HG02642 (cell line): Measurements from ENCODE around the gene ZMIZ2.
A peak's percentile ranks its signal among the peaks of the same experiment; 100 is the strongest.
"Not testable (repeated sequence)": the region's sequence is repeated elsewhere in the genome, so short reads cannot be mapped to it uniquely, and the experiment has no call there.

Source experiments
- ATAC-seq: cut with Tn5 transposase; IDR thresholded peaks from one replicate; pipeline ENCODE4 v1.9.1; 2021; ENCODE audit warnings: mild to moderate bottlenecking; ENCODE audit not compliant: unreplicated experiment, poor library complexity

Gene ZMIZ2

GRCh38 chr7:44768628-44769371, 20.2 kb downstream of the ZMIZ2 start:
- ATAC-seq, result no peak

DNA sequence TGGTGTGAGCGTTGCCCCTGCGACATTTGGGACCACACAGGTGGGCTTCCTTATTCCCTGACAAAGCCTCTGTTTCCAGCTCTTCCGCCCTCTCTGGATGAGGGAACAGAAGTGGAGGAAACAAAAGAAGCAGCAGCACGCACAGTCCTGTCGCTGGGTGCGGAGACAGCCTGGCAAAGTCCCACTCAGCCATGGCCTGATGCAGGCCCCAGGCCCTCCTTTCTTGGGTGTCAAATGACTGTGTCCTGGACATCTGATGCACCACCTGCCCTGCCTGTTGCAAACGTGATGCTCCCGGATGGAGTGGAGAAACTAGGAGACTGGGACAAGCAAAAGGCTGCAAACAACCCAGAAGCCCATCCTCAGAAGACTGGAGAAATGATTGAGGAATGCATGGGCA, 20.7 kb downstream of the ZMIZ2 start:
- ATAC-seq, result peak; percentile 5

- ATAC-seq, result peak; percentile 60
Measured at GRCh38 chr7:44769776-44770294, 21.2 kb downstream of the ZMIZ2 start.

- no peak for ATAC-seq
Measured at GRCh38 chr7:44771358-44771757, 22.7 kb downstream of the ZMIZ2 start.

DNA sequence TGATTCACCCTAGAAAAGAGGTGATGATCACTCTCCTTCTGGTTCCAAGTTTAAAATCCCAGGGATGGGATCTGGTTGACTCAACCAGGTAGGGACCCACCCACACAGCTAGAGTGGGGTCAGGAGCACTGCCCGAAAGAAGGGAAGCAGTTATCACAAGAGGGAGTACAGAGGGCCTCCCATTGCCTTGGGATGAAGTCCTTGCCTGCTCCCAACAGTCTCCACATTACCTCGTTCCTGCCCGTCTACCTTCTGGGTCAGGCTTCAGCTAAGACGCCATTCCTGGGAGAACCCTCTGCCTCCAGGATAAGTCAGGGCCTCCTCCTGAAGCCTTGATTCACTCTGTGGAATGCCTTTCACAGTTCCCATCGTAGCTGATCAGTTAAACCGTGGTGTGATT, 23.8 kb downstream of the ZMIZ2 start:
- ATAC-seq, result no peak

- ATAC-seq, result no peak
Measured at GRCh38 chr7:44772867-44773266, 24.2 kb downstream of the ZMIZ2 start.

DNA sequence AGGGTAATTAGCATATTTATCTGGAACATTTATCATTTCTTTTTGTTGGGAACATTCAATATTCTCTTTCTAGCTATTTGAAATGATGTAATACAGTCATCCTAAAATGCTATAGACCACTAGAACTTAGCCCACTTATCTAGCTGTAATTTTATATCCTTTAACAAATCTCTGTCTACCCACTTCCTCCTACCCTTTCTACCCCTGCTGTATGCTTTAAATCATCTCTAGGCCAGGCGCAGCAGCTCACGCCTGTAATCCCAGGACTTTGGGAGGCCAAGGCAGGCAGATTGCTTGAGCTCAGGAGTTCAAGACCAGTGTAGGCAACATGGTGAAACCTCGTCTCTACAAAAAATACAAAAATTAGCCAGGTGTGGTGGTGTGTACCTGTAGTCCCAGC, 25.8 kb downstream of the ZMIZ2 start:
- not testable (repeated sequence) for ATAC-seq

GRCh38 chr7:44775383-44776107, 26.9 kb downstream of the ZMIZ2 start:
- ATAC-seq, result no peak

DNA sequence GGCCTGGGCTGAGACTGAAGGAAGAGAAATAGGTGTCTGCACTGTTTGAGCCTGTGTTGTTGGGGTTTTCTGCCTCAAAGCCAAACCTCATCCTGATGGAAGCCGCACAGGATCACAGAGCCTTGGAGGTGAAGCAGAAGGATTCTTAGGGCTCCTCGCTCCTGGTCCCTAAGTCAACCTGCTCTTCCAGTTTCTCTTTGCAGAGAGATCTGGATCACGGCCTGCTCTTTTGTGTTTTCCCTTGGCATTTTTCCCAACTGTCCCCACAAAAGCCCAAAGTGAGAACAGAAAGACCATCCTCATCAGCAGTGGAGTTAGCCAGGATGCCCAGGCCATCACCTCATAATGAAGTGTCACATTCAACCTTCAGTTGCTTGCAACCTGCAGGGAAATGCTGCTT, 27.6 kb downstream of the ZMIZ2 start:
- no peak for ATAC-seq

DNA sequence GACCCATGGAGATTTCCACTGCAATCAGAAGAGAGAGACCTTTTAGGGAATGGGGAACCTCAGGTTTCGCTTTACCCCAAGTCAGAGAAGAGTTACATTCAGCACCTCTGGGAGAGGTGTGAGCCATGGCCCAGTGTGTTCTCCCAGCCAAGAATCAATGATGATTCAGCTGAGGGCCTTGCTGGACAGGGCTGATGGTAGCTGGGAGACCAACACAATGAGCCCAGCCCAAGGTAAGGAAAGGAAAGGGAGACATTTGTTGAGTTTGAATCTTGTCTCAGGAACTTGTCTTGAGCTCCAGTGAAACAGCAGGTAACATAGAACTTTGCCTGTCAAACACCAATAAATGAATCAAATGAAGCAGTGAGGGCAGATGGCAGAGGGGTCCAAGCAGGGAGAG, 33.8 kb downstream of the ZMIZ2 start:
- ATAC-seq, result no peak

GRCh38 chr7:44783407-44783806, 34.8 kb downstream of the ZMIZ2 start:
- no peak for ATAC-seq

DNA sequence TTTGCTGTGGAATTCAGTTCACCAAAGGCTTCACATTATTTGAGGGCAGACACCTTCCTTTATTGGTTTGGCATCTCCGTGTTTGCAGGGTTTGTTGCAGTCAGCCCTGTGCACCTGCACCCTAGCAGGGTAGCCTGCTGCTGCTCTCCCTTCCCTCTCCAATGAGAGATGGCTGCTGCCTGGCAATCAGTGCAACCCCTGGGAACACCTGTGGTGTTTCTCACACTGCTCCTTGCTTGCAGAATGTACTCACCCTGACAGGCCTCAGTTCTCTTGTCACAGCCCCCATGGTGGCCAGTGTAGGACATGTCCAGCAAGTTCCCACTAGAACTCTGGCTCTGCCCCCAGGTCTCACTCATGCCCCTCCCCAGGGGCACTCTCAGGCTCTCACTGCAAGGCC, 35.7 kb downstream of the ZMIZ2 start:
- ATAC-seq, result no peak

DNA sequence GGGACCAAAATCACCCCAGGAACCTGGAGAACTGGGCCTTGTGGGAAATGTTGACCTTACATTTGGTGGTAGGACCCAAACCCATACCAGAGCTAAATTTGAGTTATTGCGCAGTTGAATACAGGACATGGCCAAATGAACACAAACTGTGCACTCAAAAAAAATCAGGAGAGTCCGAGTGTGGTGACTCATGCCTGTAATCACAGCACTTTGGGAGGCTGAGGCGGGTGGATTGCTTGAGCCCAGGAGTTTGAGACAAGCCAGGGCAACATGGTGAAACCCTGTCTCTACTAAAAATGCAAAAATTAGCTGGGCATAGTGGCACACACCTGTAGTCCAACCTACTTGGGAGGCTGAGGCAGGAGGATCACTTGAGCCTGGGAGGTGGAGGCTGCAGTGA, 36.6 kb downstream of the ZMIZ2 start:
- ATAC-seq, result not testable (repeated sequence)

GRCh38 chr7:44787041-44787440, 38.4 kb downstream of the ZMIZ2 start:
- ATAC-seq, result no peak

- ATAC-seq, result no peak
Measured at GRCh38 chr7:44787762-44788161, 39.1 kb downstream of the ZMIZ2 start.

DNA sequence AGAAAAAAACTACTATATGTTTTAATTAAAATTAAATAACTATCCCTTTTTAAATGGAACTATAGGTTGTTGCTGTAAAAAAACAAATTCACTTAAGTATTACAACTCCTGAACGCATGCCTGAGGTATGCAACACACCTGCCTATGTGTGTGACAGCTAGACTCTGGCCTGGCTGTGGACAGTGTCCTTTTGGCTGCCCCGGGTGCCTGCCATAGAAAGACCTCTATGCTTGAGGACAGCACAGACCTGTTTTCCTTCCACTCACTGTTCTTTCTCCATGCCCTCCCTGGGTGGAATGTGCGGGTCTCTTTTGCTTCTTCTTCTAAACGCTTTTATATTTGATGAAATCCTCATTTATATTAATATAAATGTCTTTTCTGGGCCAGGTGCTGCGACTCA, 41.3 kb downstream of the ZMIZ2 start:
- no peak for ATAC-seq

DNA sequence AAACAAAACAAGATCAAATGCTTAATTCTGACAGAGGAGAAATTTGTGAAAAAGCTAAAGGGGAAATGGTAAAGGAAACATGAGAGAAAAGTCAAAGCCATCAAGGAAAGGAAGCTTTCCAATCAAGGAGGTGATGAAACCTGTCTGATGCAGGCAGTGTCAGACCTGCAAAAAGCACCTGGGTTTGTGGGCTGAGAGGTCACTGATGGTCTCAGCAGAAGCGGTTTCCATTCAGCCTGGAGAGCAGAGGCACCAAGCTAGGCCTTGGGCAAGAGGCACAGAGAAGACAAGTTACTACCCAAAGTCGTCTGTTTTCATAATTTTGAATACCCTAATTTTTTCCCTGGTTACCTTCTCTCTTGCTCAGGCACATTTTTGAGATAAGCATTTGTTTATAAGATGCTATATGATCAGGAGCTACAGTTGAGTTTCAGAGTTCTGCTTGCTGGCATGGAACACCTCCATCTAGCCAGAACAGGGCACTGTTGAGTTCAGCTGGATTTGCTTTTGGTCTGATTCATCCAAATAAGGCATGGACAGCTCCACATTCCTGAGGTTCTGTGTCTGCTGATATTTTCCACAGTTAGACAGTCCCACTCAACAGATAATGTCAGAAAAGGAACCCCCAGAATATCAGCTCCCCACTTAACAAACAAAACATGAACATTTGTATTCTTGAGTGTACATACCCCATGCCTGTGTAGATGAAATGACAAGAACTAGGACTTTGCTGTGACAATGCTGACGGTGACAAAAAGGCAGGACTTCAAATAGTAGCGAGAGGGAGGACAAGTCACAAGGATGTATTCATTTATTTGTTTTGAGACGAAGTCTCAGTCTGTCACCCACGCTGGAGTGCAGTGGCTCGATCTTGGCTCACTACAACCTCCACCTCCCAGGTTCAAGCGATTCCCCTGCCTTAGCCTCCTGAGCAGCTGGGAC, 42.9 kb downstream of the ZMIZ2 start:
- no peak for ATAC-seq

GRCh38 chr7:44793919-44794318, 45.3 kb downstream of the ZMIZ2 start:
- ATAC-seq, result no peak

DNA sequence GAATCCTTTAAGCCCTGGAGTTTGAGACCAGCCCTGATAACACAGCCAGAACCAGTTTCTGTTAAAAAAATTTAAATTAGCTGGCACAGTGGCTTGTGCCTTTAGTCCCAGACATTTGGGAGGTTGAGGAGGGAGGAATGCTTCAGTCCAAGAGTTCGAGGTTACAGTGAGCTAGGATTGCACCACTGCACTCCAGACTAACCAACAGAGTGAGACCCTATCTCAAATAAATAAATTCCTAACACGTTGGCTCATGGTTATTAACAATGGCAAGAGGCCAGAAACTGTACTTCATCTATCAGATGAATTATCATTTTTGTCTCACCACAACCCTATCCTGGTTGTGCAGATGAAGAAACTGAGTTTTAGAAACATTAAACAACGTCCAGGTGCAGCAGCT, 45.7 kb downstream of the ZMIZ2 start:
- no peak for ATAC-seq

GRCh38 chr7:44796034-44796503, 47.4 kb downstream of the ZMIZ2 start:
- peak; percentile 27 for ATAC-seq
